K562 (cell line): ENCODE results near the gene PPP6R1. TPM values are rescaled to one million over a fixed set of nuclear protein-coding genes. Genes with fewer than 3 reads are reported as not detected.

Experiments used
- ARHGAP35 ChIP-seq: fragments of 450-650 bp; IDR thresholded peaks from 2 replicates; pipeline ENCODE4 v1.6.1; 2018; ENCODE audit not compliant: partially characterized antibody
- ARID2 ChIP-seq: fragments of 450-650 bp; IDR thresholded peaks from 2 replicates; pipeline ENCODE4 v1.6.1; 2017; ENCODE audit warnings: antibody characterized with exemption, mild to moderate bottlenecking
- ARNT ChIP-seq, 2 experiments: fragments of 450-650 bp; IDR thresholded peaks; 2 replicates each; pipeline ENCODE4 v1.6.1; 2016; ENCODE audit warnings: mild to moderate bottlenecking in 1 of 2
- ATF1 ChIP-seq, 2 experiments: fragments of 450-650 bp in 1 of 2; IDR thresholded peaks; 2 replicates each; pipeline ENCODE4 v1.6.1; 2016; ENCODE audit warnings: missing compliant biosample characterization in 1 of 2, missing genetic modification characterization in 1 of 2
- ATF2 ChIP-seq: sonication (generic); formaldehyde crosslinking; IDR thresholded peaks from 2 replicates; pipeline ENCODE4 v1.8.1; 2022; ENCODE audit warnings: missing genetic modification reagents
- CBX1 ChIP-seq: sonication (generic); IDR thresholded peaks from 2 replicates; pipeline ENCODE4 v1.6.1; 2016; ENCODE audit warnings: antibody characterized with exemption, low read depth, mild to moderate bottlenecking
- CEBPG ChIP-seq, 3 experiments: fragments of 200-800 bp in 1 of 3; sonication (Bioruptor generic) in 1 of 3; sonication (generic) in 1 of 3; formaldehyde crosslinking in 1 of 3; IDR thresholded peaks in 2 of 3; conservative IDR thresholded peaks in 1 of 3; 2 replicates each; pipeline versions ENCODE4 v1.6.1 to v1.8.0; 2016 to 2022; ENCODE audit warnings: missing compliant biosample characterization in 2 of 3, missing genetic modification characterization in 2 of 3, mild to moderate bottlenecking in 1 of 3, missing genetic modification reagents in 1 of 3
- CHAMP1 ChIP-seq: fragments of 450-650 bp; IDR thresholded peaks from 2 replicates; pipeline ENCODE4 v1.6.1; 2016; ENCODE audit warnings: mild to moderate bottlenecking
- GMEB1 ChIP-seq: fragments of 250-450 bp; sonication (Bioruptor Pico); IDR thresholded peaks from 2 replicates; pipeline ENCODE4 v1.4.0; 2020; ENCODE audit warnings: mild to moderate bottlenecking
- GTF2F1 ChIP-seq: IDR thresholded peaks from 2 replicates; pipeline ENCODE4 v1.6.1; 2011; ENCODE audit warnings: low read depth, low read length, improper control_type of control experiment
- GTF3C2 ChIP-seq: IDR thresholded peaks from 3 replicates; pipeline ENCODE4 v1.6.1; 2011; ENCODE audit warnings: borderline replicate concordance, mild to moderate bottlenecking, moderate library complexity; ENCODE audit not compliant: insufficient read length; ENCODE audit errors: extremely low read depth
- POLR2H ChIP-seq: IDR thresholded peaks from 2 replicates; pipeline ENCODE4 v1.6.1; 2016; ENCODE audit warnings: missing genetic modification characterization, low read depth, mild to moderate bottlenecking, control low read depth, missing compliant biosample characterization, moderate library complexity
- PTRF ChIP-seq: fragments of 450-650 bp; IDR thresholded peaks from 2 replicates; pipeline ENCODE4 v1.6.1; 2016; ENCODE audit warnings: mild to moderate bottlenecking, missing genetic modification characterization, missing compliant biosample characterization
- SRSF1 ChIP-seq: fragments of 200-400 bp; formaldehyde crosslinking; IDR thresholded peaks from 2 replicates; pipeline ENCODE4 v1.6.1; 2017; ENCODE audit warnings: mild to moderate bottlenecking, low read depth, low read length, moderate library complexity
- XRCC5 ChIP-seq: fragments of 200-400 bp; formaldehyde crosslinking; IDR thresholded peaks from 2 replicates; pipeline ENCODE4 v1.6.1; 2017; ENCODE audit warnings: low read depth, mild to moderate bottlenecking, low read length
- ZFX ChIP-seq: sonication (generic); formaldehyde crosslinking; IDR thresholded peaks from 2 replicates; pipeline ENCODE4 v1.8.0; 2022; ENCODE audit warnings: mild to moderate bottlenecking, missing genetic modification reagents, moderate library complexity
- ZNF12 ChIP-seq: sonication (generic); formaldehyde crosslinking; IDR thresholded peaks from 2 replicates; pipeline ENCODE4 v1.4.0; 2020; ENCODE audit warnings: mild to moderate bottlenecking, missing genetic modification reagents
- ZNF316 ChIP-seq: fragments of 450-650 bp; IDR thresholded peaks from 2 replicates; pipeline ENCODE4 v1.6.1; 2016
- ZSCAN32 ChIP-seq: fragments of 450-650 bp; formaldehyde crosslinking; IDR thresholded peaks from 2 replicates; pipeline ENCODE4 v1.4.0; 2020; ENCODE audit warnings: mild to moderate bottlenecking, moderate library complexity
- polyA plus RNA-seq, 8 experiments: library from polyadenylated mRNA; depleted of rRNA in 4 of 8; stranded (reverse) in 5 of 8; unstranded in 3 of 8; fragments of >200 nt; fragmentation: Nextera tagmentation in 2 of 8; fragmentation: Illumina TruSeq in 1 of 8; extraction: Ambion mirVana in 2 of 8; extraction: Trizol in 1 of 8; gene quantifications; 2 replicates each; pipeline versions ENCODE4 v1.2.1 to v1.2.3, GENCODE V29; 2011 to 2014; ENCODE audit warnings: inconsistent platforms in 1 of 8, missing spikeins in 1 of 8
- total RNA-seq, 7 experiments: library from RNA; depleted of rRNA in 6 of 7; stranded (reverse); fragments of >200 nt in 6 of 7; fragmentation: Illumina TruSeq in 2 of 7; extraction: Trizol in 2 of 7; gene quantifications; 2 replicates each; pipeline versions ENCODE4 v1.2.1 to v1.2.3, GENCODE V29; 2011 to 2021; ENCODE audit warnings: low replicate concordance in 1 of 7

Gene PPP6R1
- total and polyA plus RNA-seq, 9 of the 15 experiments (the other 6 are each of a cell fraction or from before 2014, with no cell fraction given), result 0.48 to 135 (median 37.2) TPM

- TF ChIP-seq GMEB1 (CRISPR knock-in tag) (no peak), GTF2F1 (0 out of 2 replicates have a peak, but pooled peaks have one; percentile 63), ARID2 (no peak), ATF2 (CRISPR knock-in tag) (no peak), GTF3C2 (no peak), POLR2H (tag) (peak; percentile 87), ZNF12 (CRISPR knock-in tag) (peak; percentile 85; the same call in 1 of the 2 replicates), XRCC5 (0 out of 2 replicates have a peak, but pooled peaks have one; percentile 36), ZNF316 (no peak), ZFX (CRISPR knock-in tag) (peak; percentile 83), SRSF1 (no peak), CHAMP1 (no peak), CEBPG (CRISPR knock-in tag; IDR thresholded peaks at IDR 0.05) (no peak), CEBPG (tag; conservative IDR thresholded peaks at IDR 0.05 in 1 of 2, IDR thresholded peaks at IDR 0.05 in 1 of 2) (no peak), PTRF (no peak), CBX1 (peak; percentile 52; the same call in 1 of the 2 replicates), ARNT (IDR thresholded peaks at IDR 0.05) (no peak), ARHGAP35 (no peak), ATF1 (CRISPR knock-in tag; IDR thresholded peaks at IDR 0.05) (no peak), ATF1 (tag; IDR thresholded peaks at IDR 0.05) (peak; percentile 75), ZSCAN32 (no peak)
Observed at GRCh38 chr19:55206664-55207500, 51.9 kb downstream of the PPP6R1 start (continued).
